Nephron (organoid): ENCODE results near the gene RPL23.

Experiments
- H3K27ac Mint-ChIP-seq, 3 experiments: 2 replicates each; pipeline ENCODE4 v1.8.0; 2020; ENCODE audit warnings: mixed read lengths in 3 of 3, mild to moderate bottlenecking in 2 of 3, moderate library complexity in 1 of 3
- H3K27me3 Mint-ChIP-seq: 2 replicates; pipeline ENCODE4 v1.8.0; 2021; ENCODE audit warnings: low read depth, mild to moderate bottlenecking, moderate library complexity, mixed read lengths
- H3K36me3 Mint-ChIP-seq: 2 replicates; pipeline ENCODE4 v1.8.0; 2020; ENCODE audit warnings: low read depth, mixed read lengths
- H3K4me1 Mint-ChIP-seq: 2 replicates; pipeline ENCODE4 v1.8.0; 2020; ENCODE audit warnings: mixed read lengths
- H3K4me3 Mint-ChIP-seq, 3 experiments: 2 replicates each; pipeline ENCODE4 v1.8.0; 2020; ENCODE audit warnings: mild to moderate bottlenecking in 3 of 3, mixed read lengths in 3 of 3, moderate library complexity in 2 of 3
- H3K9me3 Mint-ChIP-seq: 2 replicates; pipeline ENCODE4 v1.8.0; 2020; ENCODE audit warnings: mixed read lengths
- CTCF ChIP-seq, 3 experiments: fragments of 200-600 bp; sonication (generic); IDR thresholded peaks; one replicate each; pipeline ENCODE4 v1.5.0; 2021; ENCODE audit warnings: antibody characterized with exemption in 3 of 3; ENCODE audit not compliant: unreplicated experiment in 3 of 3

Gene RPL23

GRCh38 chr17:38897671-38898290 is 44.3 kb upstream of the RPL23 start:
- Mint-ChIP-seq H3K4me3 (no peak overlapping the region), H3K4me1 (peaks cover 24% of the 10 kb centered on the region), H3K27ac (peak overlapping the region; percentile 48 to 68 (median 54)), H3K9me3 (no peaks in the 10 kb centered on the region), H3K36me3 (peaks cover 37% of the 10 kb centered on the region), H3K27me3 (no peaks in the 10 kb centered on the region)
- no peak for TF ChIP-seq CTCF (IDR thresholded peaks at IDR 0.05; ENCODE audit: unreplicated experiment in 3 of 3)

GRCh38 chr17:38897176-38897575 is 43.7 kb upstream of the RPL23 start:
- Mint-ChIP-seq H3K36me3 (peaks cover 36% of the 10 kb centered on the region), H3K4me1 (peaks cover 24% of the 10 kb centered on the region), H3K27ac (peak overlapping the region in 1 of 3 experiments; percentile 54), H3K9me3 (no peaks in the 10 kb centered on the region), H3K4me3 (no peak overlapping the region), H3K27me3 (no peaks in the 10 kb centered on the region)
- no peak for TF ChIP-seq CTCF (IDR thresholded peaks at IDR 0.05; ENCODE audit: unreplicated experiment in 3 of 3)

- H3K36me3 Mint-ChIP-seq = peaks cover 41% of the 10 kb centered on the region
- peaks cover 24% of the 10 kb centered on the region for H3K4me1 Mint-ChIP-seq
- no peaks in the 10 kb centered on the region for H3K9me3 Mint-ChIP-seq
- H3K4me3 Mint-ChIP-seq = no peak overlapping the region
- no peaks in the 10 kb centered on the region for H3K27me3 Mint-ChIP-seq
- peak overlapping the region in 1 of 3 experiments; percentile 65 for H3K27ac Mint-ChIP-seq
- TF ChIP-seq CTCF (IDR thresholded peaks at IDR 0.05; ENCODE audit: unreplicated experiment in 3 of 3) = no peak
Observed at GRCh38 chr17:38896346-38896954, 42.9 kb upstream of the RPL23 start.

- Mint-ChIP-seq H3K4me1 (peaks cover 19% of the 10 kb centered on the region), H3K4me3 (no peak overlapping the region), H3K27ac (no peak overlapping the region), H3K9me3 (no peaks in the 10 kb centered on the region), H3K36me3 (peaks cover 38% of the 10 kb centered on the region), H3K27me3 (no peaks in the 10 kb centered on the region)
- no peak for TF ChIP-seq CTCF (IDR thresholded peaks at IDR 0.05; ENCODE audit: unreplicated experiment in 3 of 3)
Observed at GRCh38 chr17:38894276-38894675, 40.8 kb upstream of the RPL23 start.

- Mint-ChIP-seq H3K4me3 (no peak overlapping the region), H3K9me3 (no peaks in the 10 kb centered on the region), H3K4me1 (peaks cover 16% of the 10 kb centered on the region), H3K27me3 (no peaks in the 10 kb centered on the region), H3K27ac (no peak overlapping the region), H3K36me3 (peaks cover 33% of the 10 kb centered on the region)
- no peak for TF ChIP-seq CTCF (IDR thresholded peaks at IDR 0.05; ENCODE audit: unreplicated experiment in 3 of 3)
Observed at GRCh38 chr17:38893607-38894006, 40.1 kb upstream of the RPL23 start.

GRCh38 chr17:38893113-38893512 is 39.6 kb upstream of the RPL23 start:
- Mint-ChIP-seq H3K9me3 (no peaks in the 10 kb centered on the region), H3K4me3 (no peak overlapping the region), H3K27me3 (no peaks in the 10 kb centered on the region), H3K27ac (no peak overlapping the region), H3K4me1 (peaks cover 11% of the 10 kb centered on the region), H3K36me3 (peaks cover 32% of the 10 kb centered on the region)
- TF ChIP-seq CTCF (IDR thresholded peaks at IDR 0.05; ENCODE audit: unreplicated experiment in 3 of 3) = no peak
